ENCODE results near the gene PIGU.

PIGU gene

GRCh38 chr20:34654207-34654744, 22.6 kb downstream of the PIGU start:
- TF ChIP-seq CTCF (IDR thresholded peaks at IDR 0.05; ENCODE audit: poor library complexity, severe bottlenecking) = no peak
- no peak for ATAC-seq (ENCODE audit: low read depth)
- Histone ChIP-seq H3K4me1 (ENCODE audit: insufficient read depth, poor library complexity, severe bottlenecking) (no peaks in the 10 kb centered on the region), H3K36me3 (ENCODE audit: low read depth) (peaks cover 34% of the 10 kb centered on the region), H3K9me3 (ENCODE audit: severe bottlenecking) (no peaks in the 10 kb centered on the region), H3K27ac (ENCODE audit: poor library complexity, severe bottlenecking) (no peak overlapping the region), H3K27me3 (ENCODE audit: insufficient read depth, poor library complexity, severe bottlenecking) (no peaks in the 10 kb centered on the region), H3K4me3 (ENCODE audit: severe bottlenecking) (no peak overlapping the region)
- DNase-seq (ENCODE audit: low spot score) = no peak

- Histone ChIP-seq H3K27me3 (ENCODE audit: insufficient read depth, poor library complexity, severe bottlenecking) (no peaks in the 10 kb centered on the region), H3K4me3 (ENCODE audit: severe bottlenecking) (no peak overlapping the region), H3K9me3 (ENCODE audit: severe bottlenecking) (no peaks in the 10 kb centered on the region), H3K4me1 (ENCODE audit: insufficient read depth, poor library complexity, severe bottlenecking) (no peaks in the 10 kb centered on the region), H3K27ac (ENCODE audit: poor library complexity, severe bottlenecking) (no peak overlapping the region), H3K36me3 (ENCODE audit: low read depth) (peaks cover 26% of the 10 kb centered on the region)
- no peak for ATAC-seq (ENCODE audit: low read depth)
- DNase-seq (ENCODE audit: low spot score) = no peak
- TF ChIP-seq CTCF (IDR thresholded peaks at IDR 0.05; ENCODE audit: poor library complexity, severe bottlenecking) = no peak
Measured at GRCh38 chr20:34651200-34651599, 25.7 kb downstream of the PIGU start.

GRCh38 chr20:34647737-34648136, 29.2 kb downstream of the PIGU start:
- ATAC-seq (ENCODE audit: low read depth) (no peak), DNase-seq (ENCODE audit: low spot score) (no peak)
- H3K4me1 ChIP-seq (ENCODE audit: insufficient read depth, poor library complexity, severe bottlenecking) = no peaks in the 10 kb centered on the region
- peaks cover 34% of the 10 kb centered on the region for H3K36me3 ChIP-seq (ENCODE audit: low read depth)
- H3K27ac ChIP-seq (ENCODE audit: poor library complexity, severe bottlenecking) = no peak overlapping the region
- no peaks in the 10 kb centered on the region for H3K27me3 ChIP-seq (ENCODE audit: insufficient read depth, poor library complexity, severe bottlenecking)
- H3K4me3 ChIP-seq (ENCODE audit: severe bottlenecking) = no peak overlapping the region
- H3K9me3 ChIP-seq (ENCODE audit: severe bottlenecking) = no peaks in the 10 kb centered on the region
- no peak for TF ChIP-seq CTCF (IDR thresholded peaks at IDR 0.05; ENCODE audit: poor library complexity, severe bottlenecking)

- no peak overlapping the region for H3K27ac ChIP-seq (ENCODE audit: poor library complexity, severe bottlenecking)
- DNase-seq (ENCODE audit: low spot score) (no peak), ATAC-seq (ENCODE audit: low read depth) (no peak)
- no peaks in the 10 kb centered on the region for H3K27me3 ChIP-seq (ENCODE audit: insufficient read depth, poor library complexity, severe bottlenecking)
- H3K4me1 ChIP-seq (ENCODE audit: insufficient read depth, poor library complexity, severe bottlenecking) = no peaks in the 10 kb centered on the region
- H3K36me3 ChIP-seq (ENCODE audit: low read depth) = peaks cover 17% of the 10 kb centered on the region
- TF ChIP-seq CTCF (IDR thresholded peaks at IDR 0.05; ENCODE audit: poor library complexity, severe bottlenecking) = no peak
- H3K9me3 ChIP-seq (ENCODE audit: severe bottlenecking) = no peaks in the 10 kb centered on the region
- no peak overlapping the region for H3K4me3 ChIP-seq (ENCODE audit: severe bottlenecking)
Measured at GRCh38 chr20:34644951-34645350, 31.9 kb downstream of the PIGU start.

GRCh38 chr20:34644345-34644744, 32.5 kb downstream of the PIGU start:
- no peaks in the 10 kb centered on the region for H3K27me3 ChIP-seq (ENCODE audit: insufficient read depth, poor library complexity, severe bottlenecking)
- H3K4me3 ChIP-seq (ENCODE audit: severe bottlenecking) = no peak overlapping the region
- H3K27ac ChIP-seq (ENCODE audit: poor library complexity, severe bottlenecking) = no peak overlapping the region
- H3K9me3 ChIP-seq (ENCODE audit: severe bottlenecking) = no peaks in the 10 kb centered on the region
- no peak for ATAC-seq (ENCODE audit: low read depth)
- peaks cover 17% of the 10 kb centered on the region for H3K36me3 ChIP-seq (ENCODE audit: low read depth)
- DNase-seq (ENCODE audit: low spot score) = no peak
- no peak for TF ChIP-seq CTCF (IDR thresholded peaks at IDR 0.05; ENCODE audit: poor library complexity, severe bottlenecking)
- no peaks in the 10 kb centered on the region for H3K4me1 ChIP-seq (ENCODE audit: insufficient read depth, poor library complexity, severe bottlenecking)
